GM23338 (cell line): ENCODE measurements around the gene PHLDB1. TPM values are rescaled to one million over a fixed set of nuclear protein-coding genes. Genes with fewer than 3 reads are reported as not detected.

ENCODE experiments used
- ATAC-seq: fragments of 200-7000 bp; cut with Tn5 transposase; 3 replicates; pipeline ENCODE4 v1.9.1; 2020
- DNase-seq: peaks from one replicate; pipeline ENCODE4 v3.0.0-alpha.2; 2015; ENCODE audit warnings: low spot score
- H2AFZ ChIP-seq: fragments of 200-600 bp; sonication (generic); 2 replicates; pipeline ENCODE4 v1.8.0; 2016; ENCODE audit warnings: antibody characterized with exemption, mild to moderate bottlenecking, moderate library complexity
- H3F3A ChIP-seq: fragments of 200-600 bp; sonication (generic); replicated peaks from 2 replicates; pipeline ENCODE4 v1.8.0; 2017; ENCODE audit warnings: antibody characterized with exemption, mixed run types, low read depth
- H3K27ac ChIP-seq: fragments of 200-600 bp; sonication (generic); 2 replicates; pipeline ENCODE4 v1.6.1; 2016; ENCODE audit warnings: low read depth
- H3K27me3 ChIP-seq: fragments of 200-600 bp; sonication (generic); 2 replicates; pipeline ENCODE4 v1.8.0; 2016; ENCODE audit warnings: mild to moderate bottlenecking, mixed run types, moderate library complexity; ENCODE audit not compliant: insufficient read depth
- H3K36me3 ChIP-seq: fragments of 200-600 bp; sonication (generic); 2 replicates; pipeline ENCODE4 v1.8.0; 2016; ENCODE audit warnings: mild to moderate bottlenecking; ENCODE audit not compliant: insufficient read depth
- H3K4me1 ChIP-seq: fragments of 200-600 bp; sonication (generic); 2 replicates; pipeline ENCODE4 v1.8.0; 2016; ENCODE audit warnings: mild to moderate bottlenecking, moderate library complexity; ENCODE audit not compliant: insufficient read depth
- H3K4me2 ChIP-seq: fragments of 200-600 bp; sonication (generic); 2 replicates; pipeline ENCODE4 v1.7.1; 2017; ENCODE audit warnings: mixed run types
- H3K4me3 ChIP-seq: fragments of 200-600 bp; sonication (generic); 2 replicates; pipeline ENCODE4 v1.6.1; 2016; ENCODE audit warnings: mixed run types
- H3K79me2 ChIP-seq: fragments of 200-600 bp; sonication (generic); replicated peaks from 2 replicates; pipeline ENCODE4 v1.8.0; 2017; ENCODE audit warnings: mild to moderate bottlenecking; ENCODE audit not compliant: insufficient read depth
- H3K9me2 ChIP-seq: fragments of 200-600 bp; sonication (generic); 2 replicates; pipeline ENCODE4 v1.8.0; 2017; ENCODE audit not compliant: insufficient read depth
- H4K20me1 ChIP-seq: fragments of 200-600 bp; sonication (generic); replicated peaks from 2 replicates; pipeline ENCODE4 v1.8.0; 2017; ENCODE audit warnings: mild to moderate bottlenecking; ENCODE audit not compliant: insufficient read depth
- H3K27ac Mint-ChIP-seq: 2 replicates; pipeline ENCODE4 v1.8.0; 2020; ENCODE audit warnings: inconsistent platforms, mild to moderate bottlenecking, moderate library complexity, mixed read lengths
- H3K27me3 Mint-ChIP-seq: 3 replicates; pipeline ENCODE4 v1.8.0; 2022; ENCODE audit warnings: low read depth, mild to moderate bottlenecking, moderate library complexity, mixed read lengths, inconsistent platforms; ENCODE audit not compliant: insufficient read depth, poor library complexity
- H3K36me3 Mint-ChIP-seq: 3 replicates; pipeline ENCODE4 v1.8.0; 2021; ENCODE audit warnings: low read depth, mild to moderate bottlenecking, inconsistent platforms, moderate library complexity, mixed read lengths
- H3K4me1 Mint-ChIP-seq: 3 replicates; pipeline ENCODE4 v1.8.0; 2020; ENCODE audit warnings: mild to moderate bottlenecking, inconsistent platforms, mixed read lengths
- H3K4me3 Mint-ChIP-seq: 3 replicates; pipeline ENCODE4 v1.8.0; 2021; ENCODE audit warnings: moderate library complexity, mild to moderate bottlenecking, inconsistent platforms, mixed read lengths
- H3K9me3 Mint-ChIP-seq: 3 replicates; pipeline ENCODE4 v1.8.0; 2020; ENCODE audit warnings: moderate library complexity, mild to moderate bottlenecking, inconsistent platforms, mixed read lengths
- CREB1 ChIP-seq: fragments of 250-450 bp; sonication (Bioruptor Pico); IDR thresholded peaks from 2 replicates; pipeline ENCODE4 v1.5.0; 2020; ENCODE audit warnings: low read depth, mild to moderate bottlenecking, moderate library complexity
- EZH2 ChIP-seq: fragments of 200-600 bp; sonication (generic); IDR thresholded peaks from one replicate; pipeline ENCODE4 v1.8.0; 2017; ENCODE audit warnings: antibody characterized with exemption, mild to moderate bottlenecking, low read depth; ENCODE audit not compliant: unreplicated experiment
- EZH2phosphoT487 ChIP-seq: fragments of 200-600 bp; sonication (generic); IDR thresholded peaks from one replicate; pipeline ENCODE4 v1.8.1; 2018; ENCODE audit warnings: antibody characterized with exemption; ENCODE audit not compliant: unreplicated experiment
- JUNB ChIP-seq: IDR thresholded peaks from one replicate; pipeline ENCODE4 v1.6.1; 2016; ENCODE audit warnings: antibody characterized with exemption; ENCODE audit not compliant: unreplicated experiment
- NANOG ChIP-seq: IDR thresholded peaks from 2 replicates; pipeline ENCODE4 v1.6.1; 2016; ENCODE audit warnings: antibody characterized with exemption, borderline replicate concordance
- POLR2AphosphoS5 ChIP-seq: IDR thresholded peaks from 2 replicates; pipeline ENCODE4 v1.6.1; 2016; ENCODE audit warnings: antibody characterized with exemption, low read depth
- STAT1 ChIP-seq: IDR thresholded peaks from one replicate; pipeline ENCODE4 v1.6.1; 2016; ENCODE audit warnings: antibody characterized with exemption; ENCODE audit not compliant: unreplicated experiment
- ZNF114 ChIP-seq: fragments of 250-450 bp; sonication (Bioruptor Pico); IDR thresholded peaks from 2 replicates; pipeline ENCODE4 v1.5.0; 2020; ENCODE audit warnings: mild to moderate bottlenecking, moderate library complexity
- ZNF331 ChIP-seq: fragments of 250-450 bp; sonication (Bioruptor Pico); IDR thresholded peaks from 2 replicates; pipeline ENCODE4 v1.5.0; 2020; ENCODE audit warnings: low read depth, mild to moderate bottlenecking, moderate library complexity
- polyA plus RNA-seq: library from polyadenylated mRNA; unstranded; fragments of >200 nt; fragmentation: Nextera tagmentation; extraction: Ambion mirVana; gene quantifications from 2 replicates; pipeline ENCODE4 v1.2.1, GENCODE V29; 2016
- total RNA-seq: library from RNA; depleted of rRNA; stranded (reverse); fragments of >200 nt; shearing (Covaris generic); gene quantifications from 2 replicates; pipeline ENCODE4 v1.2.3, GENCODE V29; 2014
- TF ChIP-seq, protein P1 (sequence below): IDR thresholded peaks from one replicate; pipeline ENCODE4 v1.6.1; 2018; ENCODE audit warnings: antibody characterized with exemption; ENCODE audit not compliant: unreplicated experiment
- TF ChIP-seq, protein P2 (sequence below), 2 experiments: fragments of 200-600 bp in 1 of 2; sonication (generic) in 1 of 2; conservative IDR thresholded peaks; 2 replicates each; pipeline versions ENCODE4 v1.5.1 to v1.6.1; 2016 to 2017; ENCODE audit warnings: antibody characterized with exemption in 2 of 2, low read depth in 2 of 2, mild to moderate bottlenecking in 2 of 2, moderate library complexity in 1 of 2
- TF ChIP-seq, protein P3 (sequence below): IDR thresholded peaks from 2 replicates; pipeline ENCODE4 v1.6.1; 2016; ENCODE audit warnings: antibody characterized with exemption
- TF ChIP-seq, protein P4 (sequence below): fragments of 250-450 bp; sonication (Bioruptor Pico); IDR thresholded peaks from 2 replicates; pipeline ENCODE4 v1.5.0; 2020; ENCODE audit warnings: mild to moderate bottlenecking, moderate library complexity

The PHLDB1 gene
- total and polyA plus RNA-seq, 2 experiments from 2014 or later = 46.0 to 85.2 TPM

DNA sequence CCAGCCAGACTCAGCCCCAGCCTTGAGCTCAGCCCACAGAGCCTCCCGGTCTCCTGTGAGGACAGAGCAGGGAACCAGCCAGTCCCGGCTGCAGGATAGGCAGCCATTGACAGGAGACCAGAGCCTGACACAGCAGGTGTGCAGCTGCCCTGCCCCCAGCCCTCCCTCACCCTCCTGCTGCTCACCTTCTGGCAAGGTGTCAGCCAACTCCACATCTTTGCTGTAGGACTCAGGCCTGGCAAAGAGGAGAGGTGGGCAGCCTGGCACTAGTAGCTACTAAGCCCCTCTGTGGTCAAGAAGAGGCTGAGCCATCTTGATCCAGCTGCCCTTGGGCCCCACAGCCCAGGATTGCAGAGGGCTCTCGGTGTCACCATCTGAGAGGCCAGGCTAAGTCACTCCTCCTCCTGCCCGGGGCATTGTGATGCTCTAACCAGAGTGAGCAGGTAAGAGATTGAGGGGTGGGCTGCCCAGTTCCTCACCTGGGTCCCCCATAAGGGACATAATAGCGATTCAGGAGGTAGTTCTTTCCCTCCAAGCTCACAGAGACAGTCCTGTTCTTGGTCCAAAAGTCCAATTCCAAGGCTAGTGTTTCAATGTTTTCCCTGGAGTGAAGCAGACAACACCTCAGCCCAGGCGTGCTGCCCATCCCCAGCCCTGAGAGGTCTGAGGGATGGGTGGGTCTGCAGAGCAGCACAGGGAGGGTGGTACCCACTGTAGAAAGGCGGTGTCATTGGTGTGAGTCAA is 53.4 kb downstream of the PHLDB1 start:
- Histone ChIP-seq H3K27ac (no peak overlapping the region), H3F3A (peaks cover 10% of the 10 kb centered on the region; the same call in 1 of the 2 replicates), H3K4me3 (no peak overlapping the region), H2AFZ (no peak overlapping the region), H3K27me3 (no peaks in the 10 kb centered on the region), H3K9me2 (no peaks in the 10 kb centered on the region), H3K4me2 (no peak overlapping the region), H3K36me3 (0 out of 2 replicates have a peak, but pooled peaks cover 1% of the 10 kb centered on the region), H3K79me2 (no peaks in the 10 kb centered on the region), H4K20me1 (peaks cover 4% of the 10 kb centered on the region; the same call in 1 of the 2 replicates), H3K4me1 (peaks cover 27% of the 10 kb centered on the region)
- Mint-ChIP-seq H3K27ac (no peak overlapping the region), H3K36me3 (peaks cover 4% of the 10 kb centered on the region; the same call in 1 of the 3 replicates), H3K4me1 (peaks cover 32% of the 10 kb centered on the region), H3K27me3 (peaks cover 22% of the 10 kb centered on the region), H3K4me3 (no peak overlapping the region), H3K9me3 (no peaks in the 10 kb centered on the region)
- no peak for TF ChIP-seq POLR2AphosphoS5
- no peak for TF ChIP-seq EZH2
- TF ChIP-seq ZNF114 (CRISPR knock-in tag) = no peak
- TF ChIP-seq JUNB = no peak
- TF ChIP-seq, protein P1, sequence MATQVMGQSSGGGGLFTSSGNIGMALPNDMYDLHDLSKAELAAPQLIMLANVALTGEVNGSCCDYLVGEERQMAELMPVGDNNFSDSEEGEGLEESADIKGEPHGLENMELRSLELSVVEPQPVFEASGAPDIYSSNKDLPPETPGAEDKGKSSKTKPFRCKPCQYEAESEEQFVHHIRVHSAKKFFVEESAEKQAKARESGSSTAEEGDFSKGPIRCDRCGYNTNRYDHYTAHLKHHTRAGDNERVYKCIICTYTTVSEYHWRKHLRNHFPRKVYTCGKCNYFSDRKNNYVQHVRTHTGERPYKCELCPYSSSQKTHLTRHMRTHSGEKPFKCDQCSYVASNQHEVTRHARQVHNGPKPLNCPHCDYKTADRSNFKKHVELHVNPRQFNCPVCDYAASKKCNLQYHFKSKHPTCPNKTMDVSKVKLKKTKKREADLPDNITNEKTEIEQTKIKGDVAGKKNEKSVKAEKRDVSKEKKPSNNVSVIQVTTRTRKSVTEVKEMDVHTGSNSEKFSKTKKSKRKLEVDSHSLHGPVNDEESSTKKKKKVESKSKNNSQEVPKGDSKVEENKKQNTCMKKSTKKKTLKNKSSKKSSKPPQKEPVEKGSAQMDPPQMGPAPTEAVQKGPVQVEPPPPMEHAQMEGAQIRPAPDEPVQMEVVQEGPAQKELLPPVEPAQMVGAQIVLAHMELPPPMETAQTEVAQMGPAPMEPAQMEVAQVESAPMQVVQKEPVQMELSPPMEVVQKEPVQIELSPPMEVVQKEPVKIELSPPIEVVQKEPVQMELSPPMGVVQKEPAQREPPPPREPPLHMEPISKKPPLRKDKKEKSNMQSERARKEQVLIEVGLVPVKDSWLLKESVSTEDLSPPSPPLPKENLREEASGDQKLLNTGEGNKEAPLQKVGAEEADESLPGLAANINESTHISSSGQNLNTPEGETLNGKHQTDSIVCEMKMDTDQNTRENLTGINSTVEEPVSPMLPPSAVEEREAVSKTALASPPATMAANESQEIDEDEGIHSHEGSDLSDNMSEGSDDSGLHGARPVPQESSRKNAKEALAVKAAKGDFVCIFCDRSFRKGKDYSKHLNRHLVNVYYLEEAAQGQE = no peak
- TF ChIP-seq, protein P2, sequence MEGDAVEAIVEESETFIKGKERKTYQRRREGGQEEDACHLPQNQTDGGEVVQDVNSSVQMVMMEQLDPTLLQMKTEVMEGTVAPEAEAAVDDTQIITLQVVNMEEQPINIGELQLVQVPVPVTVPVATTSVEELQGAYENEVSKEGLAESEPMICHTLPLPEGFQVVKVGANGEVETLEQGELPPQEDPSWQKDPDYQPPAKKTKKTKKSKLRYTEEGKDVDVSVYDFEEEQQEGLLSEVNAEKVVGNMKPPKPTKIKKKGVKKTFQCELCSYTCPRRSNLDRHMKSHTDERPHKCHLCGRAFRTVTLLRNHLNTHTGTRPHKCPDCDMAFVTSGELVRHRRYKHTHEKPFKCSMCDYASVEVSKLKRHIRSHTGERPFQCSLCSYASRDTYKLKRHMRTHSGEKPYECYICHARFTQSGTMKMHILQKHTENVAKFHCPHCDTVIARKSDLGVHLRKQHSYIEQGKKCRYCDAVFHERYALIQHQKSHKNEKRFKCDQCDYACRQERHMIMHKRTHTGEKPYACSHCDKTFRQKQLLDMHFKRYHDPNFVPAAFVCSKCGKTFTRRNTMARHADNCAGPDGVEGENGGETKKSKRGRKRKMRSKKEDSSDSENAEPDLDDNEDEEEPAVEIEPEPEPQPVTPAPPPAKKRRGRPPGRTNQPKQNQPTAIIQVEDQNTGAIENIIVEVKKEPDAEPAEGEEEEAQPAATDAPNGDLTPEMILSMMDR (conservative IDR thresholded peaks at IDR 0.05; ENCODE audit: low read depth in 2 of 2) = no peak
- TF ChIP-seq ZNF331 = no peak
- TF ChIP-seq EZH2phosphoT487 = no peak
- TF ChIP-seq, protein P3, sequence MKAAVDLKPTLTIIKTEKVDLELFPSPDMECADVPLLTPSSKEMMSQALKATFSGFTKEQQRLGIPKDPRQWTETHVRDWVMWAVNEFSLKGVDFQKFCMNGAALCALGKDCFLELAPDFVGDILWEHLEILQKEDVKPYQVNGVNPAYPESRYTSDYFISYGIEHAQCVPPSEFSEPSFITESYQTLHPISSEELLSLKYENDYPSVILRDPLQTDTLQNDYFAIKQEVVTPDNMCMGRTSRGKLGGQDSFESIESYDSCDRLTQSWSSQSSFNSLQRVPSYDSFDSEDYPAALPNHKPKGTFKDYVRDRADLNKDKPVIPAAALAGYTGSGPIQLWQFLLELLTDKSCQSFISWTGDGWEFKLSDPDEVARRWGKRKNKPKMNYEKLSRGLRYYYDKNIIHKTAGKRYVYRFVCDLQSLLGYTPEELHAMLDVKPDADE = no peak
- TF ChIP-seq CREB1 (CRISPR knock-in tag) = no peak
- TF ChIP-seq, protein P4, sequence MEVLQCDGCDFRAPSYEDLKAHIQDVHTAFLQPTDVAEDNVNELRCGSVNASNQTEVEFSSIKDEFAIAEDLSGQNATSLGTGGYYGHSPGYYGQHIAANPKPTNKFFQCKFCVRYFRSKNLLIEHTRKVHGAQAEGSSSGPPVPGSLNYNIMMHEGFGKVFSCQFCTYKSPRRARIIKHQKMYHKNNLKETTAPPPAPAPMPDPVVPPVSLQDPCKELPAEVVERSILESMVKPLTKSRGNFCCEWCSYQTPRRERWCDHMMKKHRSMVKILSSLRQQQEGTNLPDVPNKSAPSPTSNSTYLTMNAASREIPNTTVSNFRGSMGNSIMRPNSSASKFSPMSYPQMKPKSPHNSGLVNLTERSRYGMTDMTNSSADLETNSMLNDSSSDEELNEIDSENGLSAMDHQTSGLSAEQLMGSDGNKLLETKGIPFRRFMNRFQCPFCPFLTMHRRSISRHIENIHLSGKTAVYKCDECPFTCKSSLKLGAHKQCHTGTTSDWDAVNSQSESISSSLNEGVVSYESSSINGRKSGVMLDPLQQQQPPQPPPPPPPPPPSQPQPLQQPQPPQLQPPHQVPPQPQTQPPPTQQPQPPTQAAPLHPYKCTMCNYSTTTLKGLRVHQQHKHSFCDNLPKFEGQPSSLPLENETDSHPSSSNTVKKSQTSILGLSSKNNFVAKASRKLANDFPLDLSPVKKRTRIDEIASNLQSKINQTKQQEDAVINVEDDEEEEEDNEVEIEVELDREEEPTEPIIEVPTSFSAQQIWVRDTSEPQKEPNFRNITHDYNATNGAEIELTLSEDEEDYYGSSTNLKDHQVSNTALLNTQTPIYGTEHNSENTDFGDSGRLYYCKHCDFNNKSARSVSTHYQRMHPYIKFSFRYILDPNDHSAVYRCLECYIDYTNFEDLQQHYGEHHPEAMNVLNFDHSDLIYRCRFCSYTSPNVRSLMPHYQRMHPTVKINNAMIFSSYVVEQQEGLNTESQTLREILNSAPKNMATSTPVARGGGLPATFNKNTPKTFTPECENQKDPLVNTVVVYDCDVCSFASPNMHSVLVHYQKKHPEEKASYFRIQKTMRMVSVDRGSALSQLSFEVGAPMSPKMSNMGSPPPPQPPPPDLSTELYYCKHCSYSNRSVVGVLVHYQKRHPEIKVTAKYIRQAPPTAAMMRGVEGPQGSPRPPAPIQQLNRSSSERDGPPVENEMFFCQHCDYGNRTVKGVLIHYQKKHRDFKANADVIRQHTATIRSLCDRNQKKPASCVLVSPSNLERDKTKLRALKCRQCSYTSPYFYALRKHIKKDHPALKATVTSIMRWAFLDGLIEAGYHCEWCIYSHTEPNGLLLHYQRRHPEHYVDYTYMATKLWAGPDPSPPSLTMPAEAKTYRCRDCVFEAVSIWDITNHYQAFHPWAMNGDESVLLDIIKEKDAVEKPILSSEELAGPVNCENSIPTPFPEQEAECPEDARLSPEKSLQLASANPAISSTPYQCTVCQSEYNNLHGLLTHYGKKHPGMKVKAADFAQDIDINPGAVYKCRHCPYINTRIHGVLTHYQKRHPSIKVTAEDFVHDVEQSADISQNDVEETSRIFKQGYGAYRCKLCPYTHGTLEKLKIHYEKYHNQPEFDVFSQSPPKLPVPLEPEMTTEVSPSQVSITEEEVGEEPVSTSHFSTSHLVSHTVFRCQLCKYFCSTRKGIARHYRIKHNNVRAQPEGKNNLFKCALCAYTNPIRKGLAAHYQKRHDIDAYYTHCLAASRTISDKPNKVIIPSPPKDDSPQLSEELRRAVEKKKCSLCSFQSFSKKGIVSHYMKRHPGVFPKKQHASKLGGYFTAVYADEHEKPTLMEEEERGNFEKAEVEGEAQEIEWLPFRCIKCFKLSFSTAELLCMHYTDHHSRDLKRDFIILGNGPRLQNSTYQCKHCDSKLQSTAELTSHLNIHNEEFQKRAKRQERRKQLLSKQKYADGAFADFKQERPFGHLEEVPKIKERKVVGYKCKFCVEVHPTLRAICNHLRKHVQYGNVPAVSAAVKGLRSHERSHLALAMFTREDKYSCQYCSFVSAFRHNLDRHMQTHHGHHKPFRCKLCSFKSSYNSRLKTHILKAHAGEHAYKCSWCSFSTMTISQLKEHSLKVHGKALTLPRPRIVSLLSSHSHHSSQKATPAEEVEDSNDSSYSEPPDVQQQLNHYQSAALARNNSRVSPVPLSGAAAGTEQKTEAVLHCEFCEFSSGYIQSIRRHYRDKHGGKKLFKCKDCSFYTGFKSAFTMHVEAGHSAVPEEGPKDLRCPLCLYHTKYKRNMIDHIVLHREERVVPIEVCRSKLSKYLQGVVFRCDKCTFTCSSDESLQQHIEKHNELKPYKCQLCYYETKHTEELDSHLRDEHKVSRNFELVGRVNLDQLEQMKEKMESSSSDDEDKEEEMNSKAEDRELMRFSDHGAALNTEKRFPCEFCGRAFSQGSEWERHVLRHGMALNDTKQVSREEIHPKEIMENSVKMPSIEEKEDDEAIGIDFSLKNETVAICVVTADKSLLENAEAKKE = no peak
- TF ChIP-seq NANOG = no peak
- no peak for TF ChIP-seq STAT1
- DNase-seq (no peak), ATAC-seq (no peak)
